Activated naive CD8-positive, alpha-beta T cell (primary cell): Measurements from ENCODE around the gene ITPKA.
"Not testable (repeated sequence)": the region's sequence is repeated elsewhere in the genome, so short reads cannot be mapped to it uniquely, and the experiment has no call there.

Source experiments
- H3K27ac Mint-ChIP-seq: one replicate; pipeline ENCODE4 v1.8.0; 2021; ENCODE audit warnings: mixed read lengths
- H3K27me3 Mint-ChIP-seq: one replicate; pipeline ENCODE4 v1.8.0; 2021; ENCODE audit warnings: mixed read lengths
- H3K36me3 Mint-ChIP-seq: one replicate; pipeline ENCODE4 v1.8.0; 2021; ENCODE audit warnings: mixed read lengths
- H3K4me1 Mint-ChIP-seq: one replicate; pipeline ENCODE4 v1.8.0; 2021; ENCODE audit warnings: low read depth, mixed read lengths
- H3K4me3 Mint-ChIP-seq: one replicate; pipeline ENCODE4 v1.8.0; 2021; ENCODE audit warnings: mild to moderate bottlenecking, mixed read lengths
- H3K9me3 Mint-ChIP-seq: one replicate; pipeline ENCODE4 v1.8.0; 2021; ENCODE audit warnings: low read depth, mixed read lengths

ITPKA gene

DNA sequence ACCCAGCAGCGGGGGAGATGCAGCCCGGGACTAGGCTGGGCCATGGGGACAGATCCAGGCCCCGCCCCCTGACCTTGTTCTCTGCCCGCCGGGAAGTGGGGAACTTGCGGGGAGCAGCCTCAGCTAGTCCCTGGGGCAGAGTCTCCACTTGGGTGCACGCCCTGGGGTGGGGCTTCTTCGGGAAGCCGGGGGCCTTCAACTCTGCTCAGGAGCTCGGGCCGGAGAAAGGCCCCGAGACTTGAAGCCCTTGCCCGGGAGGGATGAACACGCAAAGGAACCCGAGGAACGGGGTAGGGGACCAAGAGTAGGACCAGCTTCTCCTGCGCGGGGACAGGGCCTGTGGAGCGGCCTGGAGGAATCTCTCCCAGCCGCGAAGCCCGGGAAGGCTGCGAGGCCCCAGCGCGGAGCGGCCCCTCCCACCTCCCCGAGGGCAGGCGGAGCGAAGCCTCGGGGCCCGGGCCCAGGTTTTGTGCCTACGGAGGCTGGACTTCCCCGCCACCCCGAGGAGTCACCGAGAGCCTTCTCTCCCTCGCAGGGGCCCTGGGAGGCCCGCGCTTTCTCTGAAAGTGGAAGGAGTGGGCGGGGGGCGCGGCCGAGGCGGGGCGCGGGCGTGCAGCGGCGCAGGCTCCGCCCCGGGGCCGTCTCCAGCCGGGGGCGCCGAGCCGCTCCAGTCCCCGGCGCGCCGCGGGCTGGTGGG is at the start of gene ITPKA:
Gene ITPKA, plus strand, starts transcription at position 670 of the 697 bp plus-strand sequence. CDS start 54 bp downstream, outside the sequence.
- Mint-ChIP-seq H3K27me3 (peaks cover 16% of the 10 kb centered on the region), H3K27ac (no peak within 1 kb of the TSS)

DNA sequence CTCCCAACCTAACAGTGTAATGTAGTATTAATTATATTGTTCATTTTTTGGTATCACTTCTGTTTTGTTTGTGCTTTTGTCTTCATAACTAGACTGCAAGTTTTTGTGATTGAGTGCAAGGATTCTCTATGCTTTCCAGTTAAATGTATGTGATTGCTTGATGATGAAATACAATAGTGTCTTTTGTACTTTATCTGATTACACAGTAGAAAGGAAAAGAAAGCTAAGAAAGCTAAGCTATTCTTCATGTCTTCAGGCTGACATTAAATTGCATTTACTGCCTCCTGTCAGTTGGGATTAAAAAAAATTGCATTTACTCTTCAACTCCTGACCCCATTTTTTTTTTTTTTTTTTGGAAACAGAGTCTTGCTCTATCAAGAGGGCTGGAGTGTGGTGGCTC is 48.3 kb upstream of the ITPKA start:
- Mint-ChIP-seq H3K27ac (no peak overlapping the region), H3K27me3 (no peaks in the 10 kb centered on the region), H3K9me3 (no peaks in the 10 kb centered on the region), H3K4me1 (peaks cover 14% of the 10 kb centered on the region), H3K4me3 (no peak overlapping the region), H3K36me3 (peaks cover 8% of the 10 kb centered on the region)

More for the DNA sequence above, at the start of gene ITPKA:
- H3K9me3 Mint-ChIP-seq = no peaks in the 10 kb centered on the region
- H3K36me3 Mint-ChIP-seq = no peaks in the 10 kb centered on the region
- peak within 1 kb of the TSS; percentile 75 for H3K4me3 Mint-ChIP-seq
- H3K4me1 Mint-ChIP-seq = peaks cover 24% of the 10 kb centered on the region

GRCh38 chr15:41462084-41462795 is 31.4 kb upstream of the ITPKA start:
- no peak overlapping the region for H3K4me3 Mint-ChIP-seq
- H3K27ac Mint-ChIP-seq = no peak overlapping the region
- no peaks in the 10 kb centered on the region for H3K9me3 Mint-ChIP-seq
- no peaks in the 10 kb centered on the region for H3K27me3 Mint-ChIP-seq
- no peaks in the 10 kb centered on the region for H3K4me1 Mint-ChIP-seq
- peaks cover 12% of the 10 kb centered on the region for H3K36me3 Mint-ChIP-seq

GRCh38 chr15:41464889-41465580 is 28.6 kb upstream of the ITPKA start:
- Mint-ChIP-seq H3K9me3 (no peaks in the 10 kb centered on the region), H3K36me3 (peaks cover 9% of the 10 kb centered on the region), H3K27ac (no peak overlapping the region), H3K27me3 (no peaks in the 10 kb centered on the region), H3K4me3 (no peak overlapping the region), H3K4me1 (no peaks in the 10 kb centered on the region)

GRCh38 chr15:41465822-41466421 is 27.8 kb upstream of the ITPKA start:
- H3K9me3 Mint-ChIP-seq = no peaks in the 10 kb centered on the region

GRCh38 chr15:41466711-41467110 is 27.0 kb upstream of the ITPKA start:
- no peaks in the 10 kb centered on the region for H3K27me3 Mint-ChIP-seq
- no peaks in the 10 kb centered on the region for H3K9me3 Mint-ChIP-seq
- peaks cover 13% of the 10 kb centered on the region for H3K36me3 Mint-ChIP-seq
- H3K4me3 Mint-ChIP-seq = no peak overlapping the region
- no peak overlapping the region for H3K27ac Mint-ChIP-seq
- H3K4me1 Mint-ChIP-seq = no peaks in the 10 kb centered on the region

More at GRCh38 chr15:41465822-41466421, 27.8 kb upstream of the ITPKA start:
- Mint-ChIP-seq H3K4me3 (no peak overlapping the region), H3K27me3 (no peaks in the 10 kb centered on the region), H3K27ac (no peak overlapping the region), H3K36me3 (peaks cover 12% of the 10 kb centered on the region), H3K4me1 (no peaks in the 10 kb centered on the region)

DNA sequence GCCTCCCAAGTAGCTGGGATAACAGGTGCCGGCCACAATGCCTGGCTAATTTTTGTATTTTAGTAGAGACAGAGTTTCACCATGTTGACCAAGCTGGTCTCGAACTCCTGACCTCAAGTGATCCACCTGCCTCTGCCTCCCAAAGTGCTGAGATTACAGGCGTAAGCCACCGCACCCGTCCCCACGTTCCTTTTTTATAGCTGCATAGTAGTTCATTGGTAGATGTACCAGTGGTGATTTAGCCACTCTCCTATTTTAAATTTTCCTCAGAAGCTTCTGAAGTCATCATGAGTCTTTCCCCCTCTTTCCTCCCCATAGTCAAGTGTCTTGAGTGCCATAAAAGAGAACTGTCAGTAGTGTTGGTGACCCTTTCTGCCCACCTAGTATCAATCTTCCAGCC is 24.0 kb upstream of the ITPKA start:
- not testable (repeated sequence) for H3K27ac Mint-ChIP-seq, H3K4me3 Mint-ChIP-seq, H3K27me3 Mint-ChIP-seq, H3K9me3 Mint-ChIP-seq, H3K4me1 Mint-ChIP-seq
- peaks cover 14% of the 10 kb centered on the region for H3K36me3 Mint-ChIP-seq

DNA sequence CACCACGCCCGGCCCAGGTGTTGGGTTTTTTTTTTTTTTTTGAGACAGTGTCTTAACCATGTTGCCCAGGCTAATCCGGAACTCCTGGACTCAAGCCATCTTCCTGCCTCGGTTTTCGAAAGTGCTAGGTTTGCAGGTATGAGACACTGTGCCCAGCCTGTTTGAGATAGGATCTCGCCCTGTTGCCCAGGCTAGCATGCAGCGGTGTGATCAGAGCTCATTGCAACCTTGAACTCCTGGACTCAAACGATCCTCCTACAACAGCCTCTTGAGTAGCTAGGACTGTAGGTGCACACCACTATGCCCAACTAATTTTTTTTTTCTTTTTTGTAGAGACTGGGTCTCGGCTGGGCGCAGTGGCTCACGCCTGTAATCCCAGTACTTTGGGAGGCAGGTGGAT is 20.3 kb upstream of the ITPKA start:
- H3K27ac Mint-ChIP-seq = no peak overlapping the region
- no peaks in the 10 kb centered on the region for H3K9me3 Mint-ChIP-seq
- no peaks in the 10 kb centered on the region for H3K4me1 Mint-ChIP-seq
- no peak overlapping the region for H3K4me3 Mint-ChIP-seq
- H3K27me3 Mint-ChIP-seq = no peaks in the 10 kb centered on the region
- peaks cover 10% of the 10 kb centered on the region for H3K36me3 Mint-ChIP-seq

GRCh38 chr15:41474436-41474835 is 19.2 kb upstream of the ITPKA start:
- H3K4me3 Mint-ChIP-seq = no peak overlapping the region
- H3K36me3 Mint-ChIP-seq = peaks cover 13% of the 10 kb centered on the region
- no peaks in the 10 kb centered on the region for H3K9me3 Mint-ChIP-seq
- no peaks in the 10 kb centered on the region for H3K4me1 Mint-ChIP-seq
- H3K27me3 Mint-ChIP-seq = no peaks in the 10 kb centered on the region
- no peak overlapping the region for H3K27ac Mint-ChIP-seq

DNA sequence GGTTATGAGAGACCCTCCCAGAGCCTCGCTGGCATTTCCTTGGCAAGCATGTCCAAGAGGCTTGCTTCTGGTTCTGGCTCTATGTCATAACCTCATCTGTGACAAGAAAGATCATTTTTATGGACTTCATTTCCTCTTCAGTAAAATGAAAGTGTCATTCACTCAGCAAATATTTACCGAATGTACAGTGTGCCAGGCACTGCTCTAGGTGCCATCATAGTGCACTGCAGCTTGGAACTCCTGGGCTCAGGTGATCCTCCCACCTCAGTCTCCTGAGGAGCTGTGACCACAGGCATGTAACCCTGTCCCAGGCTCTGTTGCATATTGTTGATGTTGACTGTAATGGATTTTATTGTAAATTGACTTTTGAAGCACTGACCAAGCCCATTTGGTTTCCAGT is 18.7 kb upstream of the ITPKA start:
- Mint-ChIP-seq H3K36me3 (peaks cover 10% of the 10 kb centered on the region), H3K4me3 (no peak overlapping the region), H3K9me3 (no peaks in the 10 kb centered on the region), H3K27me3 (no peaks in the 10 kb centered on the region), H3K27ac (no peak overlapping the region), H3K4me1 (no peaks in the 10 kb centered on the region)

DNA sequence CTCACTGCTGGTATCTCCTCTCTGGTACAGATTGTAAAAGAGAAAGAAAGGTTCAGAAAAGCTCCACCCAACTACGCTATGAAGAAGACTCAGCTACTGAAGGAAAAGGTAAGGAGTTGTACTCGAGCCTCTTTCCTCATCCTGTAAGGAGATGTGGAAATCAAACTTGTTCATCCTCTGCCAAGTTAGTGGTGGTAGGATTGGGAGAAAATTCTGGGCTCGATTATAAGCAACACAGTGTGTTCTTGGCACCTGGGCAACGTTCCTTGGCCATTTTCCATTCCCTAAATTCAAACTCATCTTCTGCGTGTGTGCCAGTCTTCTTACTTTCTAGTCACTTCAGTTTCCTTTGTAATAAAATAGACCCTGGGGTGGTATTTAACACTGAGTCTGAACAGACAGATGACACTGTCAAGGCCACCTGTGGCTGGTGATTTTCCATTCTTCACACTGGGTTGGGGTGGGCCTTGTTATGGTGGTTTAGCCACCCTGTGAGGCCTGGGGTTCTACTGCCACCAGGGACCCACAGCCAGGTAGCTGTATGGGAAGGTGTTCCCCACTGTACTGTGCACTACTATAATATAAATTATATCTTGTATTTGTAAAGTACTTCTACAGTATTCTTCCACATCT is 17.1 kb upstream of the ITPKA start:
- Mint-ChIP-seq H3K27ac (no peak overlapping the region), H3K36me3 (peaks cover 9% of the 10 kb centered on the region), H3K4me1 (no peaks in the 10 kb centered on the region), H3K4me3 (no peak overlapping the region), H3K27me3 (no peaks in the 10 kb centered on the region), H3K9me3 (no peaks in the 10 kb centered on the region)

- peaks cover 8% of the 10 kb centered on the region for H3K36me3 Mint-ChIP-seq
- peaks cover 18% of the 10 kb centered on the region for H3K4me1 Mint-ChIP-seq
- H3K9me3 Mint-ChIP-seq = no peaks in the 10 kb centered on the region
- no peak overlapping the region for H3K4me3 Mint-ChIP-seq
- H3K27me3 Mint-ChIP-seq = no peaks in the 10 kb centered on the region
- no peak overlapping the region for H3K27ac Mint-ChIP-seq
Measured at GRCh38 chr15:41480396-41481140, 13.1 kb upstream of the ITPKA start.

DNA sequence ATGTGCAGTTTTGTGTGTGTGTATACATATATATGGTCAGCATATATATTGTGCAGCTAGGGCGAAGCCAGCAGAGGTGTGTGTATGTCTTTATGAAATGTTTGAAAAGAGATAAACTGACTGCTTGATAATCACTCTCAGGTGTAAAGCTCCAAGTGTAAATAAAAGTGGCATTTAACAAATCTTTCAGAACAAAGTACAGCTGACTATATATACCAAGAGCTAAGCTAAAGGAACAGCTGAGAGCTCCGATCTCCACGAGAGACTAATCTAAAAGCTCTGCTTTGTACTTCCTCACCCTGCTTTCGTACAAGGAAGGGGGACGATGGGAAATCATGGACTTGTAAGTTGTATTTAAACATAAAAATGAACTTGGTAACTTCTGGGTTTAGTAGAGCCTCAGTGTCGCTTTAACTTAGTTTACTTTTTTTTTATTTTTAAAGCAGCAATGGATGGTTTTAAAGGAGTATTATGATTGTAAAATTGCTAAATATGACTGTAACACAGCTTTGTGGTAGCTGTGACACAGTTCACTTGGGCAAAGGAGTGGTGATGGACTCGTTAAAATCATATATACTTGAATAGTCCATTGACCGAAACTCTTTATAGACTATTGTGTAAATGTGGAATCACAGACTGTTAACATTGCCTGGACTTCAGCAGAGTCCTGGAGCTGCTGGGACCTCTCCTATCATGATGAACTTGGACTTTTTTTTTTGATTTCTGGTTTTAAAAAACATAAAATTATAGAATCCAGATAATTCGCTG is 11.4 kb upstream of the ITPKA start:
- no peak overlapping the region for H3K27ac Mint-ChIP-seq
- peaks cover 8% of the 10 kb centered on the region for H3K36me3 Mint-ChIP-seq
- H3K4me3 Mint-ChIP-seq = no peak overlapping the region
- H3K4me1 Mint-ChIP-seq = peaks cover 18% of the 10 kb centered on the region
- H3K27me3 Mint-ChIP-seq = no peaks in the 10 kb centered on the region
- H3K9me3 Mint-ChIP-seq = no peaks in the 10 kb centered on the region
